ENCODE results near the gene SURF4.

Gene SURF4

GRCh38 chr9:133362359-133363044 lies 13.4 kb downstream of the SURF4 start:
- Histone ChIP-seq H3K27ac (replicated peaks) (no peak overlapping the region), H3K27me3 (ENCODE audit: insufficient read depth, poor library complexity, severe bottlenecking) (no peaks in the 10 kb centered on the region), H3K4me3 (replicated peaks; ENCODE audit: insufficient read depth, low read length) (no peak overlapping the region)
- DNase-seq (ENCODE audit: low read depth in 1 of 2, low spot score in 1 of 2), result no peak
- TF ChIP-seq POLR2AphosphoS5 (IDR thresholded peaks at IDR 0.05; ENCODE audit: low read depth), result no peak
- TF ChIP-seq, protein P1, sequence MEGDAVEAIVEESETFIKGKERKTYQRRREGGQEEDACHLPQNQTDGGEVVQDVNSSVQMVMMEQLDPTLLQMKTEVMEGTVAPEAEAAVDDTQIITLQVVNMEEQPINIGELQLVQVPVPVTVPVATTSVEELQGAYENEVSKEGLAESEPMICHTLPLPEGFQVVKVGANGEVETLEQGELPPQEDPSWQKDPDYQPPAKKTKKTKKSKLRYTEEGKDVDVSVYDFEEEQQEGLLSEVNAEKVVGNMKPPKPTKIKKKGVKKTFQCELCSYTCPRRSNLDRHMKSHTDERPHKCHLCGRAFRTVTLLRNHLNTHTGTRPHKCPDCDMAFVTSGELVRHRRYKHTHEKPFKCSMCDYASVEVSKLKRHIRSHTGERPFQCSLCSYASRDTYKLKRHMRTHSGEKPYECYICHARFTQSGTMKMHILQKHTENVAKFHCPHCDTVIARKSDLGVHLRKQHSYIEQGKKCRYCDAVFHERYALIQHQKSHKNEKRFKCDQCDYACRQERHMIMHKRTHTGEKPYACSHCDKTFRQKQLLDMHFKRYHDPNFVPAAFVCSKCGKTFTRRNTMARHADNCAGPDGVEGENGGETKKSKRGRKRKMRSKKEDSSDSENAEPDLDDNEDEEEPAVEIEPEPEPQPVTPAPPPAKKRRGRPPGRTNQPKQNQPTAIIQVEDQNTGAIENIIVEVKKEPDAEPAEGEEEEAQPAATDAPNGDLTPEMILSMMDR (IDR thresholded peaks at IDR 0.05; ENCODE audit: insufficient read depth, low read length), result no peak
- TF ChIP-seq GABPA (IDR thresholded peaks at IDR 0.05; ENCODE audit: low read depth), result no peak
- TF ChIP-seq, protein P2, sequence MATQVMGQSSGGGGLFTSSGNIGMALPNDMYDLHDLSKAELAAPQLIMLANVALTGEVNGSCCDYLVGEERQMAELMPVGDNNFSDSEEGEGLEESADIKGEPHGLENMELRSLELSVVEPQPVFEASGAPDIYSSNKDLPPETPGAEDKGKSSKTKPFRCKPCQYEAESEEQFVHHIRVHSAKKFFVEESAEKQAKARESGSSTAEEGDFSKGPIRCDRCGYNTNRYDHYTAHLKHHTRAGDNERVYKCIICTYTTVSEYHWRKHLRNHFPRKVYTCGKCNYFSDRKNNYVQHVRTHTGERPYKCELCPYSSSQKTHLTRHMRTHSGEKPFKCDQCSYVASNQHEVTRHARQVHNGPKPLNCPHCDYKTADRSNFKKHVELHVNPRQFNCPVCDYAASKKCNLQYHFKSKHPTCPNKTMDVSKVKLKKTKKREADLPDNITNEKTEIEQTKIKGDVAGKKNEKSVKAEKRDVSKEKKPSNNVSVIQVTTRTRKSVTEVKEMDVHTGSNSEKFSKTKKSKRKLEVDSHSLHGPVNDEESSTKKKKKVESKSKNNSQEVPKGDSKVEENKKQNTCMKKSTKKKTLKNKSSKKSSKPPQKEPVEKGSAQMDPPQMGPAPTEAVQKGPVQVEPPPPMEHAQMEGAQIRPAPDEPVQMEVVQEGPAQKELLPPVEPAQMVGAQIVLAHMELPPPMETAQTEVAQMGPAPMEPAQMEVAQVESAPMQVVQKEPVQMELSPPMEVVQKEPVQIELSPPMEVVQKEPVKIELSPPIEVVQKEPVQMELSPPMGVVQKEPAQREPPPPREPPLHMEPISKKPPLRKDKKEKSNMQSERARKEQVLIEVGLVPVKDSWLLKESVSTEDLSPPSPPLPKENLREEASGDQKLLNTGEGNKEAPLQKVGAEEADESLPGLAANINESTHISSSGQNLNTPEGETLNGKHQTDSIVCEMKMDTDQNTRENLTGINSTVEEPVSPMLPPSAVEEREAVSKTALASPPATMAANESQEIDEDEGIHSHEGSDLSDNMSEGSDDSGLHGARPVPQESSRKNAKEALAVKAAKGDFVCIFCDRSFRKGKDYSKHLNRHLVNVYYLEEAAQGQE (IDR thresholded peaks at IDR 0.05; ENCODE audit: insufficient replicate concordance, low read depth), result no peak
- no peak for TF ChIP-seq SPI1 (IDR thresholded peaks at IDR 0.05; ENCODE audit: borderline replicate concordance, low read depth)

GRCh38 chr9:133361507-133362092 lies 14.3 kb downstream of the SURF4 start:
- TF ChIP-seq SPI1 (IDR thresholded peaks at IDR 0.05; ENCODE audit: borderline replicate concordance, low read depth) (no peak), POLR2AphosphoS5 (IDR thresholded peaks at IDR 0.05; ENCODE audit: low read depth) (no peak; the same call in 1 of the 2 replicates), GABPA (IDR thresholded peaks at IDR 0.05; ENCODE audit: low read depth) (no peak)
- TF ChIP-seq, protein P1 (IDR thresholded peaks at IDR 0.05; ENCODE audit: insufficient read depth, low read length), result no peak
- TF ChIP-seq, protein P2 (IDR thresholded peaks at IDR 0.05; ENCODE audit: insufficient replicate concordance, low read depth), result no peak
- DNase-seq (ENCODE audit: low read depth in 1 of 2, low spot score in 1 of 2), result no peak
- Histone ChIP-seq H3K27me3 (ENCODE audit: insufficient read depth, poor library complexity, severe bottlenecking) (no peaks in the 10 kb centered on the region), H3K27ac (replicated peaks) (no peak overlapping the region), H3K4me3 (replicated peaks; ENCODE audit: insufficient read depth, low read length) (no peak overlapping the region)

DNA sequence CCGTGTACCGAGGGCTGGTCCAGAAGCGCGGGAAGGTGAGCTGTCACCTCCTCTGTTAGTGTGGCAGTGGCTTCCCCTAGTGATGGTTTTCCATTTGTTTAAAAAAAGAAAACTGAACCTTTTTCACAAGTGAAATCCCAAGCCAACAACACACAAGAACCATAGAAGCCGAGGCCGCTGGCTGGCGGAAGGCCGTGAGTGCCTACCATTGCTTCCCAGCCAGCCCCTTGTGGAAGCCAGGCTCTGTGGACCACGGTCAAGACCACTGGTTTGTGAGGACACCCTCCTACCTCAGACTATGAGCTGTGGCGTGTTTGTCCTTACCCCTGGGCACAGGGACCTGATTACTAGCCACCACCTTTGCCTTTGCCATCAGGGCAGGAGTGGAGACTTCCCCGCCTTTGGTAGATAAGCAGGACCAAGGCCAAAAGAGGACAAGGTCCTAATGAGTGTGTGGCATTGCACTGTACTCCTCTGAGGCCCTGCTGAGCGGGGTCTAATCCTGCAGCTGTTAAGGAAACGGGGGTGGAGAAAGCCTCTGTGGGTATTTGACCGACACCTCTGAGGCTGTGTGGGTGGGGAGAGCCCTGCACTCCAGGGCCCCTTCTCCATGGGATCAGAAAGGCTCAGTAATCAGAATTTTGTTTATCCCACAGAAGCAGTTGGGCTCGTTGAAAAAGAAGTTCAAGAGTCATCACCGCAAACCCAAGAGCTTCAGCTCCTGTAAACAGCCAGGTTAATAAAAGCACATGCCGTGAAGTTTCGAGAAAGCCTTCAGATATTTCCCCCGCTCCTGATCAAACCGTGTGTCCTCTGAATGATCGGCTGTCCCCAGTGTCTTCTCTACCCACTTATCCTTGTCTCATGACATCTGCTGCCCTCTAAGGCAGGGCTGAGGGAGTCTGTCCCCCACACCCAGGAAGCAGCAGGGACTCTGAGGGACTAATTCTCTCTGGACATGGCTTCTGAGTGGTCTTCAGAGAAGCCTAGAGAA lies 15.2 kb downstream of the SURF4 start:
- Histone ChIP-seq H3K27me3 (ENCODE audit: insufficient read depth, poor library complexity, severe bottlenecking) (no peaks in the 10 kb centered on the region), H3K27ac (replicated peaks) (no peak overlapping the region), H3K4me3 (replicated peaks; ENCODE audit: insufficient read depth, low read length) (no peak overlapping the region)
- no peak for DNase-seq (ENCODE audit: low read depth in 1 of 2, low spot score in 1 of 2)
- TF ChIP-seq GABPA (IDR thresholded peaks at IDR 0.05; ENCODE audit: low read depth) (no peak), POLR2AphosphoS5 (IDR thresholded peaks at IDR 0.05; ENCODE audit: low read depth) (no peak; the same call in 1 of the 2 replicates), SPI1 (IDR thresholded peaks at IDR 0.05; ENCODE audit: borderline replicate concordance, low read depth) (no peak)
- TF ChIP-seq, protein P1 (IDR thresholded peaks at IDR 0.05; ENCODE audit: insufficient read depth, low read length), result no peak
- TF ChIP-seq, protein P2 (IDR thresholded peaks at IDR 0.05; ENCODE audit: insufficient replicate concordance, low read depth), result no peak

All from HL-60 (cell line).